D721Med (cell line): ENCODE data around the gene CTCFL.
A peak's percentile ranks its signal among the peaks of the same experiment; 100 is the strongest.

ENCODE experiments used
- DNase-seq: peaks from one replicate; pipeline ENCODE4 v3.0.0; 2011; ENCODE audit warnings: low spot score; ENCODE audit not compliant: insufficient read length
- FAIRE-seq: peaks from 2 replicates; lab custom pipeline; 2011; peaks lifted over from hg19 to GRCh38; lab: Jason Lieb, UNC
- TF ChIP-seq, protein P1 (sequence below): IDR thresholded peaks from 2 replicates; pipeline ENCODE4 v1.5.1; 2012; ENCODE audit warnings: mild to moderate bottlenecking, control low read depth; ENCODE audit not compliant: insufficient read depth; ENCODE audit errors: missing control alignments

The CTCFL gene

GRCh38 chr20:57500235-57500634, 24.7 kb downstream of the CTCFL start:
- FAIRE-seq = no peak

GRCh38 chr20:57499676-57500075, 25.3 kb downstream of the CTCFL start:
- TF ChIP-seq, protein P1, sequence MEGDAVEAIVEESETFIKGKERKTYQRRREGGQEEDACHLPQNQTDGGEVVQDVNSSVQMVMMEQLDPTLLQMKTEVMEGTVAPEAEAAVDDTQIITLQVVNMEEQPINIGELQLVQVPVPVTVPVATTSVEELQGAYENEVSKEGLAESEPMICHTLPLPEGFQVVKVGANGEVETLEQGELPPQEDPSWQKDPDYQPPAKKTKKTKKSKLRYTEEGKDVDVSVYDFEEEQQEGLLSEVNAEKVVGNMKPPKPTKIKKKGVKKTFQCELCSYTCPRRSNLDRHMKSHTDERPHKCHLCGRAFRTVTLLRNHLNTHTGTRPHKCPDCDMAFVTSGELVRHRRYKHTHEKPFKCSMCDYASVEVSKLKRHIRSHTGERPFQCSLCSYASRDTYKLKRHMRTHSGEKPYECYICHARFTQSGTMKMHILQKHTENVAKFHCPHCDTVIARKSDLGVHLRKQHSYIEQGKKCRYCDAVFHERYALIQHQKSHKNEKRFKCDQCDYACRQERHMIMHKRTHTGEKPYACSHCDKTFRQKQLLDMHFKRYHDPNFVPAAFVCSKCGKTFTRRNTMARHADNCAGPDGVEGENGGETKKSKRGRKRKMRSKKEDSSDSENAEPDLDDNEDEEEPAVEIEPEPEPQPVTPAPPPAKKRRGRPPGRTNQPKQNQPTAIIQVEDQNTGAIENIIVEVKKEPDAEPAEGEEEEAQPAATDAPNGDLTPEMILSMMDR = no peak
- FAIRE-seq (no peak), DNase-seq (no peak)

More at GRCh38 chr20:57500235-57500634, 24.7 kb downstream of the CTCFL start:
- TF ChIP-seq, protein P1 = no peak
- no peak for DNase-seq

- no peak for DNase-seq
- no peak for FAIRE-seq
- TF ChIP-seq, protein P1 = peak; percentile 45
Measured at GRCh38 chr20:57498425-57499400, 26.2 kb downstream of the CTCFL start.

- no peak for FAIRE-seq
- TF ChIP-seq, protein P1 = no peak
- DNase-seq = no peak
Measured at GRCh38 chr20:57496592-57496991, 28.3 kb downstream of the CTCFL start.

DNA sequence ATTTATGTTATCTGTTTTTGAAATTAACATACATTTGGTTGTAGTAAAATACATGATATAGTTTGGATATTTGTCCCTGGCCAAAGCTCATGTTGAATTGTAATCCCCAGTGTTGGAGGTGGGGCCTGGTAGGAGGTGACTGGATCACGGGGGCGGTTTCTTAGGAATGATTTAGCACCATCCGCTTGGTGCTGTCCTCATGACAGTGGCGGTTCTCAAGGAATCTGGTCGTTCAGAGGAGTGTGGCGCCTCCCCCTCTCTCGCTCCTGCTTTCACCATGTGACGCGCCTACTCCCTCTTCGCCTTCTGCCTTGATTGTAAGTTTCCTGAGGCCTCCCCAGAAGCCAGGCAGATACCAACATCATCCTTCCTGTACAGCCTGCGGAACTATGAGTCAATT, 29.0 kb downstream of the CTCFL start:
- no peak for FAIRE-seq
- TF ChIP-seq, protein P1 = no peak
- no peak for DNase-seq

- TF ChIP-seq, protein P1 = no peak
- FAIRE-seq (no peak), DNase-seq (no peak)
Measured at GRCh38 chr20:57493091-57493615, 31.8 kb downstream of the CTCFL start.
